ENCODE measurements around the gene TFDP1. TPM values are rescaled to one million over a fixed set of nuclear protein-coding genes. Genes with fewer than 3 reads are reported as not detected.

TFDP1 gene
- total and polyA plus RNA-seq, 9 donors = 29.7 to 73.9 (median 59.5) TPM

- DNase-seq = no peak
- no peak overlapping the region for H3K4me3 ChIP-seq (ENCODE audit: low read length)
- H3K27ac ChIP-seq (ENCODE audit: low read length) = no peak overlapping the region
- H3K27me3 ChIP-seq (ENCODE audit: control insufficient read depth, insufficient read depth, low read length) = peaks cover 3% of the 10 kb centered on the region
- WGBS (ENCODE audit: insufficient coverage) = 90% methylated on average over 11 of the region's 19 CpGs
- no peaks in the 10 kb centered on the region for H3K36me3 ChIP-seq (ENCODE audit: control insufficient read depth, insufficient read depth, low read length)
- no peaks in the 10 kb centered on the region for H3K9me3 ChIP-seq (replicated peaks; ENCODE audit: control insufficient read depth, low read depth, low read length)
- no peaks in the 10 kb centered on the region for H3K4me1 ChIP-seq (ENCODE audit: control insufficient read depth, insufficient read depth, low read length)
Measured at GRCh38 chr13:113670541-113670940, 86.0 kb downstream of the TFDP1 start.

GRCh38 chr13:113671066-113672001 is 86.8 kb downstream of the TFDP1 start:
- H3K4me1 ChIP-seq (ENCODE audit: control insufficient read depth, insufficient read depth, low read length) = no peaks in the 10 kb centered on the region
- H3K36me3 ChIP-seq (ENCODE audit: control insufficient read depth, insufficient read depth, low read length) = no peaks in the 10 kb centered on the region
- 87% methylated on average over 53 of the region's 54 CpGs for WGBS (ENCODE audit: insufficient coverage)
- H3K27ac ChIP-seq (ENCODE audit: low read length) = no peak overlapping the region
- no peak overlapping the region for H3K4me3 ChIP-seq (ENCODE audit: low read length)
- no peaks in the 10 kb centered on the region for H3K9me3 ChIP-seq (replicated peaks; ENCODE audit: control insufficient read depth, low read depth, low read length)
- H3K27me3 ChIP-seq (ENCODE audit: control insufficient read depth, insufficient read depth, low read length) = no peaks in the 10 kb centered on the region
- no peak for DNase-seq

DNA sequence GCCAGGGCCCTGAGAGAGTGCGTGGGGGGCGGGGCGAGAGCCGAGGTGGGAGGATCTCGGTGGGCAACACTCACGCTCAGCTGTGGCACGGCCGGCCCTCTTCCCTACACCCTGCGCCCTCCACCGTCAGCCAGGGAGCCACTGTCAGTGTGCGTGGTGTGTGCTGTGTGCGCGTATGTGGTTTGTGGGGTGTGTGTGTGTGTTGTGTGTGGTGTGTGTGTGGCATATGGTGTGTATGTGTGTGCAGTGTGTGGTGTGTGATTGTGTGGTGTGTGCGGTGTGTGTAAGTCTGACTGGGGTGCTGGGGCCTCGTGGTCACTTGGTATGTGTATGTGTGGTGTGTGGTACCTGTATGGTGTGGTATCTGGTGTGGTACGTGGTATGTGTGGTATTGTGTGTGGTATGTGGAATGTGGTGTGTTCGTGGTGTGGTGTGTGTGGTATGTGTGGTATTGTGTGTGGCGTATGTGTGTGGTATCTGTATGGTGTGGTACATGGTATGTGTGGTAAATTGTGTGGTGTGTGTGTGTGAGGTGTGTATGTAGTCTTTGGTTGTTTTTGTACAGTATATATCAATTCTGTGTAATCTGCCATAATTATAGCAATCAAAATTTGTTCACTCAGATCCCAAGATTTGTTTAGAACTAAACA is 87.6 kb downstream of the TFDP1 start:
- 84% methylated on average over 12 of the region's 18 CpGs for WGBS (ENCODE audit: insufficient coverage)
- DNase-seq = no peak
- no peaks in the 10 kb centered on the region for H3K4me1 ChIP-seq (ENCODE audit: control insufficient read depth, insufficient read depth, low read length)

More for the DNA sequence above, 87.6 kb downstream of the TFDP1 start:
- no peak overlapping the region for H3K4me3 ChIP-seq (ENCODE audit: low read length)
- no peaks in the 10 kb centered on the region for H3K27me3 ChIP-seq (ENCODE audit: control insufficient read depth, insufficient read depth, low read length)
- no peaks in the 10 kb centered on the region for H3K36me3 ChIP-seq (ENCODE audit: control insufficient read depth, insufficient read depth, low read length)
- H3K9me3 ChIP-seq (replicated peaks; ENCODE audit: control insufficient read depth, low read depth, low read length) = no peaks in the 10 kb centered on the region
- no peak overlapping the region for H3K27ac ChIP-seq (ENCODE audit: low read length)

Other genes starting within 250 kb of the TFDP1 start
- 2.9 TPM for gene GRTP1, start 220.6 kb upstream of the TFDP1 start, total RNA-seq
- gene GRTP1, start 220.6 kb upstream of the TFDP1 start, polyA plus RNA-seq (ENCODE audit: insufficient read depth in 1 of 8, insufficient read length in 8 of 8, low replicate concordance in 1 of 8) = 1 to 10 TPM; 1.5 to 4.5 (median 2.8) TPM
- 212 TPM for gene ADPRHL1, start 131.3 kb upstream of the TFDP1 start, total RNA-seq
- 100 to 1,000 TPM; 150 to 282 (median 207) TPM for gene ADPRHL1, start 131.3 kb upstream of the TFDP1 start, polyA plus RNA-seq (ENCODE audit: insufficient read depth in 1 of 8, insufficient read length in 8 of 8, low replicate concordance in 1 of 8)
- 13.1 TPM for gene DCUN1D2, start 94.0 kb upstream of the TFDP1 start, total RNA-seq
- 10 to 100 TPM; 11.3 to 17.6 (median 14.8) TPM for gene DCUN1D2, start 94.0 kb upstream of the TFDP1 start, polyA plus RNA-seq (ENCODE audit: insufficient read depth in 1 of 8, insufficient read length in 8 of 8, low replicate concordance in 1 of 8)
- gene ATP4B, start 73.4 kb downstream of the TFDP1 start, total RNA-seq = not detected
- gene ATP4B, start 73.4 kb downstream of the TFDP1 start, polyA plus RNA-seq (ENCODE audit: insufficient read depth in 1 of 8, insufficient read length in 8 of 8, low replicate concordance in 1 of 8) = under 1 TPM in 3 of 8 donors, not detected in 5; 0.07 to 0.69 (median 0.08) TPM
- 0.22 TPM for gene GRK1, start 82.5 kb downstream of the TFDP1 start, total RNA-seq
- gene GRK1, start 82.5 kb downstream of the TFDP1 start, polyA plus RNA-seq (ENCODE audit: insufficient read depth in 1 of 8, insufficient read length in 8 of 8, low replicate concordance in 1 of 8) = under 1 TPM in 7 of 8 donors, not detected in 1; 0.11 to 0.38 (median 0.23) TPM
- 1.9 TPM for gene TMEM255B, start 174.5 kb downstream of the TFDP1 start, total RNA-seq
- gene TMEM255B, start 174.5 kb downstream of the TFDP1 start, polyA plus RNA-seq (ENCODE audit: insufficient read depth in 1 of 8, insufficient read length in 8 of 8, low replicate concordance in 1 of 8) = 1 to 10 TPM; 5.1 to 9.2 (median 6.5) TPM